B cell (primary cell): Measurements from ENCODE around the gene RNF183. TPM values are rescaled to one million over a fixed set of nuclear protein-coding genes. Genes with fewer than 3 reads are reported as not detected.

Experiments used
- ATAC-seq: fragments of 200-7000 bp; cut with Tn5 transposase; one replicate; pipeline ENCODE4 v1.10.0; 2021; ENCODE audit warnings: low read depth, mild to moderate bottlenecking, moderate number of reproducible peaks, moderate library complexity
- CTCF ChIA-PET: fragments of 350-600 bp; sonication (Branson Sonifier 250); formaldehyde crosslinking; loops from one replicate; lab custom pipeline; 2021; ENCODE audit warnings: antibody characterized with exemption, inconsistent platforms; lab: Charles Lee
- POLR2A ChIA-PET: fragments of 350-600 bp; sonication (Branson Sonifier 250); formaldehyde crosslinking; loops from one replicate; lab custom pipeline; 2021; ENCODE audit warnings: antibody characterized with exemption; lab: Charles Lee
- DNase-seq: peaks from one replicate; pipeline ENCODE4 v3.0.0; 2013
- H2AFZ ChIP-seq: 2 replicates; pipeline ENCODE4 v1.6.1; 2012; ENCODE audit warnings: mild to moderate bottlenecking, low read depth, low read length; ENCODE audit not compliant: insufficient read depth, poor library complexity, severe bottlenecking
- H3K27ac ChIP-seq, 2 donors: 1 replicate in 1 of 2; 2 replicates in 1 of 2; pipeline ENCODE4 v1.5.1; 2012 to 2013; ENCODE audit warnings: low read length in 2 of 2, mild to moderate bottlenecking in 2 of 2, moderate library complexity in 1 of 2
- H3K27me3 ChIP-seq, 4 experiments: fragments of 200-600 bp in 1 of 4; sonication (generic) in 1 of 4; replicated peaks in 1 of 4; 1 replicate in 2 of 4; 2 replicates in 2 of 4; pipeline versions ENCODE4 v1.6.1 to v1.7.0; 2013 to 2016; ENCODE audit warnings: low read length in 3 of 4, mild to moderate bottlenecking in 2 of 4, mixed read lengths in 1 of 4, moderate library complexity in 1 of 4; ENCODE audit not compliant: insufficient read depth in 4 of 4, control insufficient read depth in 3 of 4; ENCODE audit errors: control extremely low read depth in 1 of 4
- H3K36me3 ChIP-seq, 2 experiments: replicated peaks in 1 of 2; 1 replicate in 1 of 2; 2 replicates in 1 of 2; pipeline versions ENCODE4 v1.6.1 to v1.7.1; 2013; ENCODE audit warnings: low read length in 1 of 2; ENCODE audit not compliant: insufficient read depth in 2 of 2, control insufficient read depth in 1 of 2; ENCODE audit errors: control extremely low read depth in 1 of 2, extremely low read depth in 1 of 2
- H3K4me1 ChIP-seq, 2 donors: fragments of 200-600 bp in 1 of 2; sonication (generic) in 1 of 2; 1 replicate in 1 of 2; 2 replicates in 1 of 2; pipeline versions ENCODE4 v1.5.1 to v1.6.1; 2013 to 2017; ENCODE audit warnings: low read length in 2 of 2; ENCODE audit not compliant: control insufficient read depth in 2 of 2, insufficient read depth in 2 of 2
- H3K4me2 ChIP-seq: replicated peaks from 2 replicates; pipeline ENCODE3; 2012; ENCODE audit warnings: mild to moderate bottlenecking, low read depth, low read length; ENCODE audit not compliant: poor library complexity, severe bottlenecking
- H3K4me3 ChIP-seq, 5 experiments: fragments of 200-600 bp in 1 of 5; sonication (generic) in 1 of 5; 1 replicate in 3 of 5; 2 replicates in 2 of 5; pipeline versions ENCODE4 v1.5.1 to v1.7.0; 2011 to 2016; ENCODE audit warnings: low read length in 4 of 5, mild to moderate bottlenecking in 4 of 5, low read depth in 2 of 5, control low read depth in 1 of 5, moderate library complexity in 1 of 5; ENCODE audit not compliant: insufficient read depth in 1 of 5; ENCODE audit errors: control extremely low read depth in 1 of 5, extremely low read depth in 1 of 5
- H3K79me2 ChIP-seq: fragments of 200-600 bp; sonication (generic); one replicate; pipeline ENCODE4 v1.6.0; 2016; ENCODE audit warnings: low read length; ENCODE audit not compliant: control insufficient read depth, insufficient read depth
- H3K9ac ChIP-seq: fragments of 200-600 bp; sonication (generic); 2 replicates; pipeline ENCODE4 v1.6.1; 2017; ENCODE audit warnings: mild to moderate bottlenecking, low read length, moderate library complexity
- H3K9me3 ChIP-seq, 3 donors: one replicate each; pipeline versions ENCODE4 v1.6.1 to v1.7.1; 2013; ENCODE audit warnings: low read length in 2 of 3; ENCODE audit not compliant: control insufficient read depth in 2 of 3, insufficient read depth in 1 of 3; ENCODE audit errors: control extremely low read depth in 1 of 3
- H4K20me1 ChIP-seq: 2 replicates; pipeline ENCODE4 v1.6.0; 2012; ENCODE audit warnings: mild to moderate bottlenecking, low read length; ENCODE audit not compliant: insufficient read depth, control insufficient read depth, poor library complexity, severe bottlenecking
- H3K27ac Mint-ChIP-seq: one replicate; pipeline ENCODE4 v1.8.0; 2021; ENCODE audit warnings: mixed read lengths
- H3K27me3 Mint-ChIP-seq: one replicate; pipeline ENCODE4 v1.8.0; 2021; ENCODE audit warnings: mixed read lengths
- H3K4me1 Mint-ChIP-seq: one replicate; pipeline ENCODE4 v1.8.0; 2021; ENCODE audit warnings: mixed read lengths
- H3K4me3 Mint-ChIP-seq: one replicate; pipeline ENCODE4 v1.8.0; 2021; ENCODE audit warnings: mixed read lengths
- H3K9me3 Mint-ChIP-seq: one replicate; pipeline ENCODE4 v1.8.0; 2022; ENCODE audit warnings: mixed read lengths; ENCODE audit not compliant: insufficient read depth
- EZH2 ChIP-seq: IDR thresholded peaks from 2 replicates; pipeline ENCODE4 v1.6.1; 2012; ENCODE audit warnings: borderline replicate concordance, low read depth, mild to moderate bottlenecking, moderate library complexity, low read length; ENCODE audit not compliant: insufficient read depth, poor library complexity, severe bottlenecking
- WGBS: methylation state at CpG from one replicate; pipeline ENCODE4 v1.1.5; 2013; ENCODE audit warnings: missing lambda C conversion rate; ENCODE audit not compliant: insufficient coverage; 5-methylcytosine and 5-hydroxymethylcytosine counted together
- intact Hi-C: fragments of 100-400 bp; cut with micrococcal nuclease; formaldehyde crosslinking; loops from one replicate; pipeline ENCODE4 v1.10.0; 2022
- polyA plus RNA-seq: library from polyadenylated mRNA; depleted of rRNA; stranded (reverse); fragments of >200 nt; gene quantifications from 2 replicates; pipeline ENCODE4 v1.2.3, GENCODE V29; 2012
- total RNA-seq, 2 donors: library from RNA; stranded (reverse); fragments of 120-200 nt in 1 of 2; gene quantifications; 1 replicate in 1 of 2; 2 replicates in 1 of 2; pipeline versions ENCODE4 v1.2.3 to v1.2.4, GENCODE V29; 2013 to 2022
- TF ChIP-seq, protein P1 (sequence below): fragments of 200-600 bp; IDR thresholded peaks from one replicate; pipeline ENCODE4 v1.8.0; 2022; ENCODE audit warnings: antibody characterized with exemption, mild to moderate bottlenecking

The RNF183 gene
- total and polyA plus RNA-seq, 2 donors (not counting 1 experiment from before 2014, with no cell fraction given): 0.04 TPM; not detected in 1

DNA sequence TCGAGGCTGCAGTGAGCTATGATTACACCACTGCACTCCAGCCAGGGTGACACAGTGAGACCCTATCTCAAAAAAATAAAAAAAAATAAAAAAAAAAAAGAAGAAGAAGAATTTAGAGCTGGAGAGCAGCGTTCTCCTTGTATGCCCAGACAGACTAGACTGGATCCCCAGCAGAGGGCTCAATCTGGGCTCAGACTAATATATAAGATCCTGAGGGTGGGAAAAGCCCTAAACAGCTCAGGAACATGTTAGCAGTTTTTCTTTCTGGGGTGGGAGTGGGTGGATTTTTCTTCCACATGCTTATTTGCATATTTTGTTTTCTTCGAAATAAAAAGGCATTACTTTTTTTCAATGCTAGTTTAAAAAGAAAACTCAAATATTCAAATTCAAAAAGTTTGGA lies 45.3 kb upstream of the RNF183 start:
- Histone ChIP-seq H3K79me2 (no peaks in the 10 kb centered on the region), H3K4me3 (no peak overlapping the region), H3K9me3 (no peaks in the 10 kb centered on the region), H3K4me1 (peaks cover 19 to 22% of the 10 kb centered on the region in 2 donors), H3K9ac (no peak overlapping the region), H3K27ac (no peak overlapping the region), H4K20me1 (no peaks in the 10 kb centered on the region), H3K27me3 (peaks cover 0 to 17% (median 1%) of the 10 kb centered on the region in 4 experiments), H3K36me3 (no peaks in the 10 kb centered on the region), H2AFZ (no peak overlapping the region), H3K4me2 (no peak overlapping the region)
- ChIA-PET POLR2A (interaction anchor here (0.6 to 1.1 kb wide), 2 partner anchors 28 to 106 kb away, joined by 5 to 7 read pairs; partner anchors contain the start of gene HDHD3), CTCF (interaction anchor here (0.8 to 1.4 kb wide), 3 partner anchors 51 to 73 kb away, joined by 3 to 5 read pairs (median 4); partner anchors contain the start of gene ALAD)
- peaks cover 14% of the 10 kb centered on the region for H3K27me3 Mint-ChIP-seq
- DNase-seq (no peak), ATAC-seq (no peak)
- H3K27ac Mint-ChIP-seq: no peak overlapping the region
- peaks cover 25% of the 10 kb centered on the region for H3K4me1 Mint-ChIP-seq
- intact Hi-C loops: no loop called here
- no peak for TF ChIP-seq EZH2
- TF ChIP-seq, protein P1, sequence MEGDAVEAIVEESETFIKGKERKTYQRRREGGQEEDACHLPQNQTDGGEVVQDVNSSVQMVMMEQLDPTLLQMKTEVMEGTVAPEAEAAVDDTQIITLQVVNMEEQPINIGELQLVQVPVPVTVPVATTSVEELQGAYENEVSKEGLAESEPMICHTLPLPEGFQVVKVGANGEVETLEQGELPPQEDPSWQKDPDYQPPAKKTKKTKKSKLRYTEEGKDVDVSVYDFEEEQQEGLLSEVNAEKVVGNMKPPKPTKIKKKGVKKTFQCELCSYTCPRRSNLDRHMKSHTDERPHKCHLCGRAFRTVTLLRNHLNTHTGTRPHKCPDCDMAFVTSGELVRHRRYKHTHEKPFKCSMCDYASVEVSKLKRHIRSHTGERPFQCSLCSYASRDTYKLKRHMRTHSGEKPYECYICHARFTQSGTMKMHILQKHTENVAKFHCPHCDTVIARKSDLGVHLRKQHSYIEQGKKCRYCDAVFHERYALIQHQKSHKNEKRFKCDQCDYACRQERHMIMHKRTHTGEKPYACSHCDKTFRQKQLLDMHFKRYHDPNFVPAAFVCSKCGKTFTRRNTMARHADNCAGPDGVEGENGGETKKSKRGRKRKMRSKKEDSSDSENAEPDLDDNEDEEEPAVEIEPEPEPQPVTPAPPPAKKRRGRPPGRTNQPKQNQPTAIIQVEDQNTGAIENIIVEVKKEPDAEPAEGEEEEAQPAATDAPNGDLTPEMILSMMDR: no peak
- H3K9me3 Mint-ChIP-seq: no peaks in the 10 kb centered on the region
- no CpG with 5 or more reads among the region's 3 CpGs for WGBS
- H3K4me3 Mint-ChIP-seq: peak overlapping the region; percentile 50

DNA sequence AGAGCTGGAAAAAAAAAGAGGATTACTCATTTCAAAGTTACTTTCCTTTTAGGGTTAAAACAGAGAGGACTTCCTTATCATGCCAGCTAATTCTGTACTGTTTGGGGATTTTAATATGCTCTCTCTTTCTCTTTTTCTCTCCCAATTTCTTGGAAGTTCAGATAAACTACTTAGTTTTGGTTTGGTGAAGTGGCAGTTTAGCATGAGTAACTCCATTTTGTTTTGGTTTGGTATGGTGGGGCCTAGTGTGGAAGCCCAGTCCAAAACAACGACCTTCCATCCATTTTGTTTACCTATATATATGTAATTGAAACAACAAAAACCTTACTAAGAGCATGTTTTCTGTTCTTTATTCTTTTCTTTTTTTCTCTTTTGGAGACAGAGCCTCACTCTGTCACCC lies 42.5 kb upstream of the RNF183 start:
- Mint-ChIP-seq H3K9me3 (no peaks in the 10 kb centered on the region), H3K27ac (no peak overlapping the region), H3K4me3 (no peak overlapping the region), H3K27me3 (peaks cover 4% of the 10 kb centered on the region), H3K4me1 (peaks cover 19% of the 10 kb centered on the region)
- H3K9ac ChIP-seq: no peak overlapping the region
- no peak overlapping the region for H2AFZ ChIP-seq
- ChIA-PET CTCF (no interaction called here), POLR2A (no interaction called here)
- TF ChIP-seq EZH2: no peak
- TF ChIP-seq, protein P1: no peak
- no peaks in the 10 kb centered on the region for H4K20me1 ChIP-seq
- ATAC-seq (no peak), DNase-seq (no peak)
- H3K4me3 ChIP-seq: no peak overlapping the region
- no CpG with 5 or more reads among the region's 1 CpG for WGBS
- no peaks in the 10 kb centered on the region for H3K9me3 ChIP-seq
- intact Hi-C loops: no loop called here
- peaks cover 0 to 10% (median 1%) of the 10 kb centered on the region in 4 experiments for H3K27me3 ChIP-seq
- H3K4me1 ChIP-seq: peaks cover 13 to 14% of the 10 kb centered on the region in 2 donors
- H3K79me2 ChIP-seq: no peaks in the 10 kb centered on the region
- no peak overlapping the region for H3K27ac ChIP-seq
- no peak overlapping the region for H3K4me2 ChIP-seq
- H3K36me3 ChIP-seq: no peaks in the 10 kb centered on the region
